Astrocyte (in vitro differentiated cells and primary cell): ENCODE results near the gene NOXO1.

Experiments used
- EZH2 ChIP-seq: IDR thresholded peaks from 2 replicates; pipeline ENCODE4 v1.6.1; 2012; ENCODE audit warnings: mild to moderate bottlenecking, low read length, inconsistent platforms; ENCODE audit not compliant: insufficient read depth
- TF ChIP-seq, protein P1 (sequence below): IDR thresholded peaks from 2 replicates; pipeline ENCODE4 v1.5.1; 2011; ENCODE audit warnings: low read depth, mild to moderate bottlenecking, inconsistent platforms, low read length, moderate library complexity; ENCODE audit not compliant: insufficient read depth

GRCh38 chr16:2019518-2019920 lies 38.2 kb upstream of the NOXO1 start, which contains the start of gene NPW:
- TF ChIP-seq, protein P1, sequence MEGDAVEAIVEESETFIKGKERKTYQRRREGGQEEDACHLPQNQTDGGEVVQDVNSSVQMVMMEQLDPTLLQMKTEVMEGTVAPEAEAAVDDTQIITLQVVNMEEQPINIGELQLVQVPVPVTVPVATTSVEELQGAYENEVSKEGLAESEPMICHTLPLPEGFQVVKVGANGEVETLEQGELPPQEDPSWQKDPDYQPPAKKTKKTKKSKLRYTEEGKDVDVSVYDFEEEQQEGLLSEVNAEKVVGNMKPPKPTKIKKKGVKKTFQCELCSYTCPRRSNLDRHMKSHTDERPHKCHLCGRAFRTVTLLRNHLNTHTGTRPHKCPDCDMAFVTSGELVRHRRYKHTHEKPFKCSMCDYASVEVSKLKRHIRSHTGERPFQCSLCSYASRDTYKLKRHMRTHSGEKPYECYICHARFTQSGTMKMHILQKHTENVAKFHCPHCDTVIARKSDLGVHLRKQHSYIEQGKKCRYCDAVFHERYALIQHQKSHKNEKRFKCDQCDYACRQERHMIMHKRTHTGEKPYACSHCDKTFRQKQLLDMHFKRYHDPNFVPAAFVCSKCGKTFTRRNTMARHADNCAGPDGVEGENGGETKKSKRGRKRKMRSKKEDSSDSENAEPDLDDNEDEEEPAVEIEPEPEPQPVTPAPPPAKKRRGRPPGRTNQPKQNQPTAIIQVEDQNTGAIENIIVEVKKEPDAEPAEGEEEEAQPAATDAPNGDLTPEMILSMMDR = no peak
- no peak for TF ChIP-seq EZH2
